HG03045 (cell line): ENCODE results near the gene NFE2.

Source experiments
- ATAC-seq: cut with Tn5 transposase; IDR thresholded peaks from one replicate; pipeline ENCODE4 v1.9.1; 2021; ENCODE audit warnings: mild to moderate bottlenecking, moderate library complexity; ENCODE audit not compliant: unreplicated experiment

The NFE2 gene

DNA sequence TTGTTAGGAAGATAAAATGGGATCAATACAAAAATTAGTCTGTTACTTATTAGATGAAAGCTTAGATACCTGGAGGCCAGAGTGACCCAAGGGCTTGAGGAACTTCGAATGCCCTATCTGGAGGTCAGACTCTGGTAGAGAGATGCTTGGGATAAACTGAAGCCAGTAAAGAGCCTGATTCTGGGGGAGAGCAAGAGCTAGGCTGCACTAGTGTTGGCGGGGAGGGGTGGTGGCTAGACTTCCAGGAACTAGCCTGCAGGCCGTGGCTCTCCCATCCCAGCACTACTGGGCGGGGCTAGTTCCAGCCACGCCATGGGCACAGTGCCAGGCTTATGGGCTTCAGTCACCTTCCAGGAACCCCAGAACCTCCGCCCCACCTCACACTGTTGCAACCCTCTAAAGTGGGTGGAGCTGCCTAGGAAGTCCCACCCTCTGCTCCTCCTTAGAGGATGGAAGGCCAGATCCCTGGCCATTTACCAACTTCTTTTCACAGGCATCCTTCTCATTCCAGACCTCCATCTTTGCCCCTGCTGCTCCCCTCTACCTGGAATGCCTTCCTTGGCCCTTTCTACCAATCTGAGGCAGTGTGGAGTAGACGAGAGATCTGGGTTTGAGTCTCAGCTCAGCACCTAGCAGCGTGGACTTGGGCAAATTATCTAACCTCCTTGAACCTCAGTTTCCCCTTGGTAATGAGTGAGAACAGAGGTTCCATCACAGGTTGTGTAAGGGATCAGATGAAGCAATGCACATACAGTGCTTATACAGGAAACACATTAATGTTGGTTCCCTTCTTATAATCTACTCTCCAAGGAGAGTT lies 6.3 kb upstream of the NFE2 start:
- ATAC-seq: no peak

DNA sequence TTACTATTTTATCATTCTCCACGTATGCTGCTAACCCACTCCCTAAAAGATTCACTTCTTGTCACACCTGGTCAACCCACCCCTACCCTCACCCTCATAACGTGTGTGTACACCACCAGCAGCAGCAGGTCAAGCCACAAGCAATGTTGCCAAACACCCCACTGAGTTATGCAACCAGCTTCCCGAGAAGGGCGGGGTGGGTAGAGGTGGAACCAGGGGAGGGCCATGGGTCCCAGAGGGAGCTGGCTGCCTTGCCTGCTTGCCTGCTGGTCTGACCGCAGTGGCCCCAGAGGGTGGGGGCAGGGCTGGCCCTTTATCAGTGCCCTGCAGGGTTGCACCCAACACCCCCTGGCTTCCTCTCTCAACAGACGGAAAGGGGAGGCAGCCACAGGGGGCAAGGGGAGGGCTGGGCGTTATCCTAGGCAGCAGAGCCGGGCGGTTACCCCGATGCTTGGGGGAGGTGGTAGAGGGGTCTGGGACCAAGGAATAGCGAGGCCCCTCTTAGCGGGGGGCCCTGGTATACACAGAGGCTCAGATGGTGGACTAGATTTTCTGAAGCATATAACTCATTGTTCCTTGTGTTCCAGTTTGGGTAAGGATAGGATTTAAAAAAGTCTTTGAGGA lies 3.5 kb upstream of the NFE2 start:
- ATAC-seq: no peak

DNA sequence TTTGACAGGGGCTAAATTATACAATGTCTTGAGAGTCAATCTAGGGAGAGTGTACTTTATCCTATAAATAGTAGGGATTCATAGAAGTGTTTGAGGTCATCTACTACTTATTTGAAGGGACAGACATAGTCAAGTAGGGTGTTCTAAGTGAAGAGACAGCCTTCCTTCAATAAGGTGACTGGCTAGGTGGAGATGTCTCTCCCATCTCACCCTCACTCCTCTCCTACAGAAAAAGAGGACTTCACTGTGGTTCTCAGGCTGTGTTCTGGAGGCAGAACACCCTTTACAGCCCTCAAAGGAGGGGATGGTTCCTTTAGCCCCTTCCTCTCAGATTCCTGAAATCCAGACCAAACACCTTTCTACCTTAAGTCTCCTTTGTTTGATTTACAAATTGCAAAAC lies 2.8 kb upstream of the NFE2 start:
- ATAC-seq: no peak

DNA sequence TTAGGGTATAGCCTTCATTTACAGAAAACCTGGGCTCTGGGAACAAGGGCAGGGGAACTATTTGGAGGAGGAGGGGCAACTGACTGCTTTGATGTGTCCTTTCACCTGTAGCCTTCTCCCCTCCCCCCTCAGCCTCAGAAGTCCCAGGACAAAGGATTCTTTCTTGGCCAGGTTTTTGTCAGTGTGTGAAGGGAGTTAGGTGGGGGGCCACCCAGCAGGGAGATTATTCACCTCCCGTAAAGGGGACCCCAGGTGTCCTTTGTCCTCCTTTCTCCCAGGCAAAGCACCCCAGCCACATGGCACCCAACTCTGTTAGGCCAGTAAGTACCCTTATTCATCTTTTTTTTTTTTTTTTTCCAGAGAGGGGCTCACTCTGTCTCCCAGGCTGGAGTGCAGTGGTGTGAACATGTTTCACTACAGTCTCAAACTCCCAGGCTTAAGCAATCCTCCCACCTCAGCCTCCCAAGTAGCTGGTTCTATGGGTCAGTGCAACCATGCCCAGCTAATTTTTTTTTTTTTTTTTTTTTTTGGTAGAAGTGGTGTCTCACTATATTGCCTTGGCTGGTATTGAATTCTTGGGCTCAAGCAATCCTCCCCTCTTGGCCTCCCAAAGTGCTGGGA lies 723 bp upstream of the NFE2 start:
- ATAC-seq: no peak

DNA sequence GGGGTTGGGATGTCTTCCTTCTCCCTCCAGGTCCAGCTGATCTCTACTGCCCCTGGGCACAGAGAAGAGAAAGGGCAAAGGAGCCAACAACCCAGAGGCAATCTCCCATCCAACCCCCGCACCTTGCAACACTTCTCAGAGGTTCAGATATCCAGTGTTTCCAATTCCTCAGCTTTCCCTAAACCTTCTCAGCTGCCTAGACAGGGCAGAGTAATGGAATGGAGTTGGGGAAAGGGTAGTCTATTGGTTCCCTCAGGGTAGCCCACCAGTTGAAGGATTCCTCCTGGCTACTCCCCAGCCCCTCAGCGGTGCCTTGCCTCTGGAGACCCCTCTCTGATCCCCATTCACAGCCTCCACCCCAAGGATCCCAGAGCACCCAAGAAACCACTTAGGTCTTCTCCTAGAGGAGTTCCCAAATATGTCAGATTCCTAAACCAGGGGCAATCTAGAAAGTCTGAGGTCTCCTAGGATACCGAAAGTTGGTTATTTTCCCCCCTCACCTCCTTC lies 537 bp downstream of the NFE2 start:
- ATAC-seq: no peak

DNA sequence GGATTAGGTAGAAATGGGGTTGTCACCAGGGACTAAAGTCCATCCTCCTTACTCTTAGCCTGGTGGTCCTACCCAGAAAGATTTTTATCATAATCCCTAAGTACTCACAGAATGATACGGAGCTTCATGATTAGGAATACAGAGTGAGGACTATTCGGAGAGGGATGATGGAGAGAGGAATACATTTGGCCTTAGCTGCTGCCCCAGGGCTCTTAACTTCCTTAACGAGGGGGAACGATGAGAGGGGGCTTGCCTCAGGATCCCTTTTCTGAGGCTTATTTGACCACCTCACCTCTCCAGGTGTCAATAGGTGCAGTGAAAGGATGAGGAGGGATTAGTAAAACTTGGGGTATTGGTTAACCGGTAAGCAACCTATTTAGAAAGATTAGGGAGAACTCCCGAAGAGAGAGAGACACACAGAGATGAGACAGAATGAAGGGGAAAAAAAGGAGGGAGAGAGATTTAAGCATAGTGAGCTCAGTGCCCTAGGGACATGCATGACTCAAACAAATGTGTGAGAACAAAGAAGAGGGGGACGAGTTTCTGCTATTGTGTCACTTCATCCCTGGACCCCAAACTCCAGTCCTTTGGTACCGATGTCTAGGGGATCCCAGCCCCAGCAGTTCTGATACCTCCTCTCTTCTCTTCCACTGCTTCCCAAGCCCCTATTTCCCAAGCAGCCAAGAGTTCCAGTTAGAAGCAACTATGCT lies 1.1 kb downstream of the NFE2 start:
- ATAC-seq: no peak

DNA sequence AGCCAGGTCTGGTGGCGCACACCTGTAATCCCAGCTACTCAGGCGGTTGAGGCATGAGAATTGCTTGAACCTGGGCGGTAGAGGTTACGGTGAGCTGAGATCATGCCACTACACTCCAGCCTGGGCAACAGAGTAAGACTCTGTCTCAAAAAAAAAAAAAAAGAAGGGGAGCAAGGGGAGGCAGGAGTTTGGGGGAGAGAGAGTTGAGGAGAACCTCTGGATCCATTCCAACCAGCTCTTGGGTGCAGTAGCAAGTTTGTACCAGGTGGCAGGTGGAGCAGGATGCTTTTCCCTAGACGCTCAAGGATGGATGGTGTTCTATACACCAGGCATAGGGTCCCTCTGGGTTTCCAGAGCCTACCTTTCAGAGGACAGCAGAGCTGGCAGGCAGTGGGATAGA lies 1.9 kb downstream of the NFE2 start:
- ATAC-seq: no peak

DNA sequence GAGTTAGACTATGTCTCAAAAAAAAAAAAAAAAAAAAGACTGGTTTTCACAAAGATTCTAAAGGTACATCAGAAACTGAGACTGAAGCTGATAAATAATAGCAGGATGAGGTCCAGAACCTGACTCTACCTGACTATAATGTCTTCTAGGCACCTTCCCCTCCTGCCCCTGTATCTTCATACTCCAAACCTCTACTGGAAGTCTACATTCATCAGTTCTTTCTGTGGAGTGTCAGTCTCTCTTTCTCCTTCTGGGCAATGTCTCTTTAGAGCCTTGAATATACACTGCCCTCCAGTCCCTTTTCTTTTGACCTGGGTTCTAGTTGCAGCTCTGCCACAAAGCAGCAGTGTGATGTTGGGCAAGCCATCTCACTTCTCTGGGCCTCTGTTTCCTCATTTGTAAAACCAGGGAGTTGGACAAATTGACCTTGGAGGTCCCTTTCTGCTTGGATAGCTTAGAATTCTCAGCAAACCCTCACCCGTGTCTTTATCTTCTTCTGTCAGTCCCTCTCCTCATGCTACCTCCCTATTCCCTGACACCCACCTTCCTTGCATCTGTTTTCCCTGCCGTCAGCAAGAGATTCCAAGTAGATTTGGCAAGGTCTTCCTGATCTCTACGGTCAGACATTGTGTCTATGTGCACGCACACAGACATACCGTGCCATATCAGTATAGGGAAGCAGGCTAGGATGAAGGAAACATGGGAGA lies 4.3 kb downstream of the NFE2 start:
- no peak for ATAC-seq

DNA sequence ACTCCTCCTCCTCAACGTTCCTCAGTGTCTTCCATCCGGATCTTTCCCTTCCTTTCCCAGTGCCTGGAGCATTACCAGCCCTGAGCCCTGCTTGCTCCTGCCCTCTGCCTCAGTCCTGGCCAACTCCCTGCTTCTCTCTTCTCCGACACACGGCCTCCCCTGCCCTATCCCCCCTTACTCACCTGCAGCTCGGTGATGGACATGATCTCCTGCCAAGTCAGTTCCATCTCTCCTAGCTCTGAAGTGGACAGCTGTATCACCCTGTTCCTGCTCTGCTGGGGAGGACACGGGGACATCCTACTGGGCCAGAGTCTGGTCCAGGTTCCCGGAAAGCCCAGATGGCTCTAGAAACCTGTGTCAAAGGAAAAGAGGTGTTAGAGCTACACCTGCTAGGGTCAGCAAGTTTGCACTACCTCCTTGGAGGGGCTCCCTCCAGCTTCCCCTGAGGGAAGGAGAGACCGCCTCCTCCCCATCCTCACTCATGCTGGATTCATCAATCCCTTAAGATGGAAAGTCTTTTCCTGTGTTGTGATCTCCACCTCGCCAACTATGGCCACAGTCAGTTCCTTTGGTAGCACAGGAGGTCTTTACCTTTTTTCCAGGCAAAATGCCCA lies 5.8 kb downstream of the NFE2 start:
- ATAC-seq: no peak

DNA sequence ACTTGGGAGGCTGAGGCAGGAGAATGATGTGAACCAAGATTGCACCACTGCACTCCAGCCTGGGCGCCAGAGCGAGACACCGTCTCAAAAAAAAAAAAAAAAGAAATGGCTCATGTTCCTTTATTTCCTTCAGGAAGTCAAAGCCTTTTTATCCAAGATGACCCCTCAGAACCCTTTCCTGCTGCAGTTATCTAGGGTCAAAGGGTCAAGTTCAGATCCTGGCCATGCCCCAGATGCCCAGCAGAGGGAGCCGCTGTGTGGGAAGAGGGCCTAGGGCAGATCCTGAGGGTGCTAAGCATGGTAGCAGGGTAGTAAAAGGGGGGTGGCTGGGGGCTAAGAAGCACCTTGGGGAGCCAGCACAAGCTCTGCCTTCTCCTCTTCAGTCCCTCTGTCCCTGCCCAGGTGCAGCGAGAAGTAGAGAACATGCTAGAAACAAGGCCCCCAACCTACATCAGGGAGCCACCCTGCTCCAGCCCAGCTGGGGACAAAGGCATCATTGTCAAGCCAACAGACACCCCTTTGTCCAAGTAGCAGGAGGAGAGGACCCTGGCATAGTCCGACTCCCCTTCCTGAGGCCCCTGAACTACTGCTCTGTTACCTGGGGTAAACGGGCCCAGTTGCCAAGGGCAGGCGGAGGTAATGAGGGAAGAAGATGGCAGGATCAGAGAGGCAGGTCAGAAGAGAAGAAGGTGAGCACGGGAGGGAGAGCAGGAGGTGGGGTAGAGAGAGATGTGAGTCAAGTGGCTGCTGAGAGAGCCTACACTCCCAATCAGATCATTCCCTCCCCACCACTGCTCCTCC lies 6.5 kb downstream of the NFE2 start:
- ATAC-seq: no peak

DNA sequence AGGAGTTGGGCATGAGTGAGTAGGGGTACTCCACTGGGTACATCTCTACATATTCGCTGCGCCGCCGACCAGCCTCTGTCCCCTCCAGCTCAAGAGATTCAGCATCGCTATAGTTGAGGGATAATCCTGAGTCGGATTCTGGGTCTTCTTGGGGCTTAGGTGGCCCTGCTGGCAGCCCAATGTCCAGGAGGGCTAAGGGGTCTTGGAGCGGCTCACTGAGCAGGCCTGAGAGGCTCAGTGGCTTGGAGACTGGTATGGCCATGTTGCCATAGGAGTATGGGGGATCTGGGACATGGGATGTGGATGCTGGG lies 7.9 kb downstream of the NFE2 start:
- ATAC-seq: no peak

DNA sequence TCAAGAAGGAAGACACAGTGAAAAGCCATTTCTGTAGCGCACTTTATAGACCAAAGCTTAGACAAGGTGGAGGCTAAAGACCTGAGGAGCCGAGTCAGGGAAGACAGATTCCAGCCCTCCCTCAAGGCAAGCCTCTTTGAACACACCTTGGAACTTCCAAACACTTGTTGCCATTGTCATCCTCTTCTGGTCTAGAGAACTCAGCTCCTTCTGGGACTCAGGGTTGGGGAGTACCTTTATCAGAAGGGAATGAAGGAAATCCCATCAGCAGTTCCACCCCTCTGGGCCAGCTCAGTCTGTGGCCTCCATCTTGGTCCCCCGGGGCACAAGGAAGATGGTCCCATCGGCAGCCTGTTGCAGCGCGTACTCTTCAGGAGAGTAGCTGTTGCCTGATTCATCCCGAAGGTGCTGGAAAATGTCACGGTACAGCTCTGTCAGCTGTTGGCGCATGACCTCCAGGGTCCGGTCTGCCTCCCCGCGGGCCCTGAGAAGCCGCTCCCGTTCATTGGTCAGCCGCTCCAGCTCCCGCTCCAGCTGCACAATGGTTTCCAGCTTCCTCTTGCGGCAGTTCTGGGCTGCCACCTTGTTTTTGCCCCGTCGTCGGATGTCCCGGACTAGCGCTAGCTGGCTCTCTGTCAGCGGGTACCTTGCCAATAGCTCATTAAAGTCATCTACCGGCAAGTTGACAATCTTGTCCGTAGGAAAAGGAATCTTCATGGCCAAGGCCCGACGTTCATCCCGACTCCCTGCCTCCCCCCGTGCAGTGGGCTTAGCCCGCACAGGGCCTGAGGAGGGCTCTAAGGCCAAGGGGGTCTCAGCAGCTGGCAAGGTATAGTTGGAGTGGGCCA lies 8.5 kb downstream of the NFE2 start:
- no peak for ATAC-seq

DNA sequence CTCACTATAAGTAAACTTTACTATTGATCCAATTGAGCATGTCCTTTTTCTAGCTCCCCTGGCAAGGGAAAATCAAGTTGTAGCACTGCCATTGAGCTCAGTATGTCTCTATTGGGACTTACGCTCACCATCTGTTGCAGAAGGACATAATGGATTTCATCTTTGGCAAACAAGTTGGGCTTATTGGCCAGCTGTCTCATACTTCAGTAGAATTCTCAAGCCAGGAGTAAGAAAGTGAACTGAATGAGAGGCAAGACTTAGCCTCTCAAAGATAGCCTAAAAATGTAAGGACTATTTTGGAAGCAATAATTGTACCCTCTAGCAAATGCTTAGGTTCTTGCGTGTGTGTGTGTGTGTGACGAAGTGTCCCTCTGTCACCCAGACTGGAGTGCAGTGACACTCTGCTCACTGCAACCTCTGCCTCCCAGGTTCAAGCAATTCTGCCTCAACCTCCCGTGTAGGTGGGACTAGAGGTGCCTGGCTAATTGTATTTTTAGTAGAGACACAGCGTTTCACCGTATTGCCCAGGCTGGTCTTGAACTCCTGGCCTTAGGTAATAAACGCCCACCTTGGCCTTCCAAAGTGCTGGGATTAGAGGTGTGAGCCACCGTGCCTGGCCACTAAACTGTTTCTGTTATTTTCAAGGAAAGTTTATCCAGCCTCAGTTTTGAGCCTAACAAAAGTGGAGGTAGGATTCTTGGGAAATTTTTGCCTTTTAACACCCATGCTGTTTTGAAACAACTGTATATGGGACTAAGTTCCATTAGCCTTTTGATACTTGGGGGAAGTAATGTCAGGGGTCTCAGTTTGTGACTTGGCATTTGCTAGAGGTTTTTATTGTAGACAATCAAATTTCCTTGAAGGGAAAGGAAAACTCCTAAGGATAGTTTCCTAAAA lies 13.3 kb downstream of the NFE2 start:
- ATAC-seq: no peak

DNA sequence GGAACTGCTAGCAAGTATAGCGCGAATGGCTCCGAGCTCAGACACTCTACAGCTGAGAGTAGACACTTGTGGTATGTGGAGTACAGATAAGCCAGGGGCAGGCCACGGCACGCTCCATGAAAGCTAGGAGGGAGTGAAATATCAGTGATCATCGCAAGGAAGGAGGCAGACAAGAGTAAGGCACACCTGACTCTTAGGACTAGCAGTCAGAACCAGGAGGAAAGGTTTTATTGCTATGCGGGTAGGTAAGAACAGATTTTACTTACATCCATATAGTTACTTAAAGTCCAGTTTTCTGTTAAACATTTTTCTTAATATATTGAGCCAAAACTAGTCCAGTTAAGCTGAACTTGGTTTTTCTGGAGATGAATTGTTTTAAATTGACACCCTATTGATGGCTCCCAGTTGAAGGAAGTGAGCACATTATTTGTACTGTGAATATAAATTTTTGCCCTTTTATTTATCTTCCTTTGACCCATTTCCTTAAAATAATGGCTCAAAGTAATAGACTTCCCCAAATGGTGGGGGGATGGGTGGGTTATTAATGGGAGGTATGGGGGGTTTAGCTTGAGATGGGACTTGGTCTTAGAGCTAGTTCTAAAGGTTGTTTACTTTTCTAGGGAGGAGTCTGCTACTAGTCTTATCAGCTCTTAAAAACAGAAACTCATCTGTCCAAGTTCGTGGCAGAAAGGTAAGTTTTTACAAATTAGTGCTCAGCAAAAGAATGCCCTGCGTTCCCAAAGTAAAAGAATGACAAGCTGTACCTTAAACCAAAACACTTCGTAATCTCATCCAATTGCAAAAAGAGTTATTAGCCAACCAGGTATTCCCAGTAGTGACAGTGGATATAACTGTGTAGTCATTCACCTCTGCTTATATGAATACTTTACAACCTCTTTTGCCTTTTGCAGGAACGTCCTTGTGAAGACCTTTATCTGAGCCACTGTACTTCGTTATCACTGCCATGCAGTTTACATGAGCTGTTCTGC lies 14.5 kb downstream of the NFE2 start:
- no peak for ATAC-seq

DNA sequence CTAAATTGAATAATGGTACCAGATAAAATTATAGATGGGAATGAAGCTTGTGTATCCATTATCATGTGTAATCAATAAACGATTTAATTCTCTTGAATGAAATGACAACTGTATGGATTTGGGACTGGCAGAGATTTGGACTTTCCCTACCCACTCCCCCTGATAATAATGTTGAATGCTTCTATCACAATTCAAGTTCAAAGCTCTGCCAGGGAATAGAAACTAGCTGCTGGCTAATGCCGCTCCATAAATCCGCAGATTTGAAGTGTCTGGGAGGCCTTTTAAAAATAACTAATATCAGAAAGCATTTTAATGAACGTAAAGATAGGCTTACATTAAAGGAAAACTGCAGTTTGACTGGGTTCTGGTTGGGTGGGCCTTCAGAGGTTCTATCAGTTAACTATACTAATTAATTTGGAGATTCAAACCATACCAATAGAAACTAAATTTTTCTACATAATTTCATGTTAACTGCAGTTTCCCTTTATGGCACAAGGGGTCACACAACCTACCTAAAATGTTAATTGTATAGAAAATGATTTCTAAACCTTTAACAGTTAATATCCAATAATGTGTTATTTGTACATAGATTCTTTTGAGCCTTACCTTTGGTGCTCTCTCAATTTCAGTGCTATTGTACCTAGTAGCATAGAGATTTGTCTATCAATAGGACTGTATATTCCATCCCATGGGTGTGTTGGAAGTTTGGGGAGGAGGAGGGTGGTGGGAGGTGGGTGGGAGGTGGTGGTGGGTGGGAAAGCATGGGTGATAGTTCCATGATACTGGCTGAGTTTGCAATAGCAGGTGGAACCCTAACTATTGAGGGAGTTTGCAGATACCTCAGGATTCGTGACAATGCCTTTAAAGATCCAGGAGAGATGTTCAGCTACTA lies 15.4 kb downstream of the NFE2 start:
- no peak for ATAC-seq
